OCI-LY7 (cell line): Measurements from ENCODE around the gene WFDC6.

Experiments
- CTCF ChIP-seq: fragments of 200-600 bp; sonication (generic); conservative IDR thresholded peaks from 2 replicates; pipeline ENCODE4 v1.5.1; 2014; ENCODE audit warnings: mild to moderate bottlenecking, antibody characterized with exemption, low read length, moderate library complexity, mixed read lengths
- EZH2phosphoT487 ChIP-seq: fragments of 200-600 bp; sonication (generic); IDR thresholded peaks from 2 replicates; pipeline ENCODE4 v1.6.1; 2018; ENCODE audit warnings: low read depth, borderline replicate concordance, mild to moderate bottlenecking, mixed run types, antibody characterized with exemption, low read length, moderate library complexity, mixed read lengths

DNA sequence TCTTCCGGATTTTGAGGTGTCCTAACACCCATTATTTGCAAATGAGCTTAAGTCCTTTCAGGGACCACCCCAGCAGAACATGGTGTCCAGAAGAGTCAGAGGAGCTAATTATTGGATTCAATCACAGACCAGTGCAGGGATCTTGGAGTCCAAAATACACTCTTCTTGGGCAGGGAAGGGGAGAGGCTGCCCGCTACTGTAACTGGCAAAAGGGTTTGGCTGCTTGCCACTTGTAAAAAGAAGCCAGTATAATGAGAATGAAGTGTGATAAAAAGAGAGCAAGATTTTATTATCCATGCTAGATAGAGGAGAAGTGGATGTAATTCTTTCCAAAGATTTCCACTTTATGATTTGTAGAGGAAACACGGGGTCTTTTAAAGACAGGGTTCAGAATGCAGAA, 43.1 kb downstream of the WFDC6 start:
- TF ChIP-seq CTCF = no peak
- TF ChIP-seq EZH2phosphoT487 = no peak
